ENCODE results near the gene FNDC3B.

DNA sequence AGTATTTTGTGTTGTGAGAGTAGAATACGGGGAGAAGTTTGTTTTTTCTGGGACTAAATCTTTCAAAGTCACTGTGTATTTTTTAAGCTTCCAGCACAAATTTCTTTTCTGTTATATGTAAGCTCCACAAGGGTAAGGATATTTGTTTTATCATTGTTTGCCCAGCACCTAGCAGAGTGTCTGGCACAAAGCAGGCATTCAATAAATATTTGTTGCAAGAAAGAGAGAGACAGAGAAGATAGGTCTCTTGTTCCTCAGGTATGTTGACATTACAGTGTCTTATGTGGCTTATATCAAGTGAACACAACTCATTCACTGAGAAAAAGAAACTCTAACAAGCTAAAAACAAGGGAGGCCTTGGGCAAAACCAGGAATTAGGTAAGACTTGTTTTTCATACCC lies 26.6 kb upstream of the FNDC3B start:
- TF ChIP-seq EGR1 (IDR thresholded peaks at IDR 0.05) (no peak), ZBTB7A (IDR thresholded peaks at IDR 0.05; ENCODE audit: low read depth) (no peak), NFIC (IDR thresholded peaks at IDR 0.05) (no peak), EP300 (IDR thresholded peaks at IDR 0.05; ENCODE audit: borderline replicate concordance) (no peak), FOXM1 (IDR thresholded peaks at IDR 0.05; ENCODE audit: borderline replicate concordance, low read depth) (no peak), RAD21 (IDR thresholded peaks at IDR 0.05; ENCODE audit: low read depth) (no peak), REST (IDR thresholded peaks at IDR 0.05; ENCODE audit: low read depth) (no peak), YY1 (IDR thresholded peaks at IDR 0.05; ENCODE audit: low read depth) (no peak), TAF1 (IDR thresholded peaks at IDR 0.05; ENCODE audit: low read depth) (no peak), TCF12 (IDR thresholded peaks at IDR 0.05; ENCODE audit: low read depth) (no peak), CEBPB (IDR thresholded peaks at IDR 0.05) (no peak), CREB1 (IDR thresholded peaks at IDR 0.05; ENCODE audit: low read depth) (no peak)
- TF ChIP-seq, protein P1, sequence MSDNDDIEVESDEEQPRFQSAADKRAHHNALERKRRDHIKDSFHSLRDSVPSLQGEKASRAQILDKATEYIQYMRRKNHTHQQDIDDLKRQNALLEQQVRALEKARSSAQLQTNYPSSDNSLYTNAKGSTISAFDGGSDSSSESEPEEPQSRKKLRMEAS (IDR thresholded peaks at IDR 0.05), result no peak
- TF ChIP-seq, protein P2, sequence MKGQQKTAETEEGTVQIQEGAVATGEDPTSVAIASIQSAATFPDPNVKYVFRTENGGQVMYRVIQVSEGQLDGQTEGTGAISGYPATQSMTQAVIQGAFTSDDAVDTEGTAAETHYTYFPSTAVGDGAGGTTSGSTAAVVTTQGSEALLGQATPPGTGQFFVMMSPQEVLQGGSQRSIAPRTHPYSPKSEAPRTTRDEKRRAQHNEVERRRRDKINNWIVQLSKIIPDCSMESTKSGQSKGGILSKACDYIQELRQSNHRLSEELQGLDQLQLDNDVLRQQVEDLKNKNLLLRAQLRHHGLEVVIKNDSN (IDR thresholded peaks at IDR 0.05), result no peak

All from Ishikawa (cell line).